Type B pancreatic cell (in vitro differentiated cells): Measurements from ENCODE around the gene CDKN3. TPM values are rescaled to one million over a fixed set of nuclear protein-coding genes. Genes with fewer than 3 reads are reported as not detected.
A peak's percentile ranks its signal among the peaks of the same experiment; 100 is the strongest.
"Not testable (repeated sequence)": the region's sequence is repeated elsewhere in the genome, so short reads cannot be mapped to it uniquely, and the experiment has no call there.

ENCODE experiments used
- DNase-seq: peaks from one replicate; pipeline ENCODE4 v3.0.0; 2021; ENCODE audit warnings: mixed read lengths; ENCODE audit not compliant: unreplicated experiment; ENCODE audit errors: extremely low spot score
- H3K27ac Mint-ChIP-seq: 2 replicates; pipeline ENCODE4 v1.8.0; 2021; ENCODE audit warnings: mild to moderate bottlenecking, mixed read lengths
- H3K27me3 Mint-ChIP-seq: 2 replicates; pipeline ENCODE4 v1.8.0; 2021; ENCODE audit warnings: mixed read lengths
- H3K36me3 Mint-ChIP-seq: 2 replicates; pipeline ENCODE4 v1.8.0; 2021; ENCODE audit warnings: mixed read lengths
- H3K4me1 Mint-ChIP-seq: one replicate; pipeline ENCODE4 v1.8.0; 2021; ENCODE audit warnings: mixed read lengths; ENCODE audit not compliant: unreplicated experiment
- H3K4me3 Mint-ChIP-seq: 2 replicates; pipeline ENCODE4 v1.8.0; 2021; ENCODE audit warnings: mild to moderate bottlenecking, mixed read lengths
- H3K9me3 Mint-ChIP-seq: 2 replicates; pipeline ENCODE4 v1.8.0; 2021; ENCODE audit warnings: mixed read lengths
- total RNA-seq: library from RNA; stranded (reverse); gene quantifications from 2 replicates; pipeline ENCODE4 v1.2.1, GENCODE V29; 2021; ENCODE audit warnings: low replicate concordance
- TF ChIP-seq, protein P1 (sequence below): fragments of 200-600 bp; sonication (generic); conservative IDR thresholded peaks from 2 replicates; pipeline ENCODE4 v1.5.0; 2021; ENCODE audit warnings: antibody characterized with exemption, mild to moderate bottlenecking

The CDKN3 gene
- total RNA-seq, 1 donor from 2014 or later = 31.0 TPM

DNA sequence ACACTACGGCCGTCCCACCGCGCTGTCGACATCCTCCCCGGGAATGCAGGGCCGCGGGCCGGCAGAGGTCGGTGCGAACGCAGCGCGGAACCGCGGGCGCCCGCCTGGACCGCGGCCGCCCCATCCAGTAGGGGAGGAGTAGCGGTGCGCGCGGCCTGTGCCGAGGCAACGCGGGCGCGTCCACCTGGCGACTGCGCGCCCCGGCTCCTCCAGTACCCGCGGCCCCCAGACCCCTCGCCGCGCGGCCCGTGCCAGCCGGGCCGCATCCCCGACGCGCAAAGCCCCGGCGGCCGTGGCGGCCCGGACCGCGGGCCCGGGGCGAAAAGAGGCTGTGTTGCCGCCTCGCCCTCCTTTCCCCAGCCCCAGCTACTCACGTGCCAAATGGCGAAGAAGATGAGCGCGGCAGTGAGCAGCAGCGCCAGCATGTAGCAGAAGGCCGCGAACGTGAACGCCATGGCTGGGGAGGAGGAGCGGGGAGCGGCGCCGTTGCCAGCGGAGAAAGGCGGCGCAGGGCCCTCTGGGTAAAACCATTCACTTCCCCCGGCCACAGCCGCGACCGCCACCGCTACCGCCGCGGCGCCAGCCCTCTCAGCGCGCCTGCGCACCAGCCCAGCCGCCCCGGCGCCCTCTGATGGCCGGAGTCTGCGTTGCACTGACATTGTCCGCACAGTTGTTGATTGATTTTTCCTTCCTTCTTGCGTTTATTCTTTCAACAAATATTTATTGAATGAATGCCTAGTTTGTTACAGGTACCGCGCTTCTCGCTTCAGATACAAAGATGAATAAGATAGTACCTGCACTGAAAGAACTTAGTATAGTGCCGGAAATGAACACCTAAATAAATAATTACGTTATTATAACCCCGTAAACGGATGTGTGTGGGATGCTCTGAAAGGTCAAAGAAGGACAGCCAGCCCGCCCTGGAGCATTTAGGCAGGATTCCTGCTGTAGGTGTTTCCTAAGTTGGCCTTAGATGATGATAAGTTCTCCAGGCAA lies 44.4 kb downstream of the CDKN3 start, which contains the start of gene CNIH1:
CNIH1 (minus strand) TSS at position 502 of the 996 bp plus-strand sequence; CDS start at position 455, 47 bp downstream.
- Mint-ChIP-seq H3K27me3 (no peaks in the 10 kb centered on the region), H3K27ac (peak within 1 kb of the TSS; percentile 95), H3K36me3 (peaks cover 16% of the 10 kb centered on the region), H3K4me3 (peak within 1 kb of the TSS; percentile 96), H3K4me1 (peaks cover 60% of the 10 kb centered on the region), H3K9me3 (no peaks in the 10 kb centered on the region)
- TF ChIP-seq, protein P1, sequence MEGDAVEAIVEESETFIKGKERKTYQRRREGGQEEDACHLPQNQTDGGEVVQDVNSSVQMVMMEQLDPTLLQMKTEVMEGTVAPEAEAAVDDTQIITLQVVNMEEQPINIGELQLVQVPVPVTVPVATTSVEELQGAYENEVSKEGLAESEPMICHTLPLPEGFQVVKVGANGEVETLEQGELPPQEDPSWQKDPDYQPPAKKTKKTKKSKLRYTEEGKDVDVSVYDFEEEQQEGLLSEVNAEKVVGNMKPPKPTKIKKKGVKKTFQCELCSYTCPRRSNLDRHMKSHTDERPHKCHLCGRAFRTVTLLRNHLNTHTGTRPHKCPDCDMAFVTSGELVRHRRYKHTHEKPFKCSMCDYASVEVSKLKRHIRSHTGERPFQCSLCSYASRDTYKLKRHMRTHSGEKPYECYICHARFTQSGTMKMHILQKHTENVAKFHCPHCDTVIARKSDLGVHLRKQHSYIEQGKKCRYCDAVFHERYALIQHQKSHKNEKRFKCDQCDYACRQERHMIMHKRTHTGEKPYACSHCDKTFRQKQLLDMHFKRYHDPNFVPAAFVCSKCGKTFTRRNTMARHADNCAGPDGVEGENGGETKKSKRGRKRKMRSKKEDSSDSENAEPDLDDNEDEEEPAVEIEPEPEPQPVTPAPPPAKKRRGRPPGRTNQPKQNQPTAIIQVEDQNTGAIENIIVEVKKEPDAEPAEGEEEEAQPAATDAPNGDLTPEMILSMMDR = peak; percentile 95
- peak; percentile 97 for DNase-seq

DNA sequence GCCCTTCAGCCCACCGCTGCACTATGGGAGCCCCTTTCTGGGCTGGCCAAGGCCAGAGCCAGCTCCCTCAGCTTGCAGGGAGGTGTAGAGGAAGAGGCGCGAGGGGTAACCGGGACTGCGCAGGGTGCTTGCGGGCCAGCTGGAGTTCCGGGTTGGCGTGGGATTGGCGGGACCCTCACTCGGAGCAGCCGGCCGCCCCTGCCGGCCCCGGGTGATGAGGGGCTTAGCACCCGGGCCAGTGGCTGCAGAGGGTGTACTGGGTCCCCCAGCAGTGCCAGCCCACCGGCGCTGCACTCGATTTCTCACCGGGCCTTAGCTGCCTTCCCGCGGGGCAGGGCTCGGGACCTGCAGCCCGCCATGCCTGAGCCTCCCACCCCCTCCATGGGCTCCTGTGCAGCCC lies 46.2 kb downstream of the CDKN3 start:
- peaks cover 57% of the 10 kb centered on the region for H3K4me1 Mint-ChIP-seq
- H3K4me3 Mint-ChIP-seq, DNase-seq, H3K27me3 Mint-ChIP-seq, H3K9me3 Mint-ChIP-seq, H3K27ac Mint-ChIP-seq: not testable (repeated sequence)
- peaks cover 16% of the 10 kb centered on the region for H3K36me3 Mint-ChIP-seq

DNA sequence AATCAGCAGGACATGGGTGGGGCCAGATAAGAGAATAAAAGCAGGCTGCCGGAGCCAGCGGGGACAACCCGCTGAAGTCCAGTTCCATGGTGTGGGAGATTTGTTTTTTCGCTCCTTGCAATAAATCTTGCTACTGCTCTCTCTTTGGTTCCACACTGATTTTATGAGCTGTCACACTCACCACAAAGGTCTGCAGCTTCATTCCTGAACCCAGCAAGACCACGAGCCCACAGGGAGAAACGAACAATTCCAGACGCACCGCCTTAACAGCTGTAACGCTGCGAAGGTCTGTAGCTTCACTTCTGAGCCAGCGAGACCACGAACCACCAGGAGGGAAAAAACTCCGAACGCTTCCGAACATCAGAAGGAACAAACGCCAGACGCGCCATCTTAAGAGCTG lies 47.2 kb downstream of the CDKN3 start:
- TF ChIP-seq, protein P1 = no peak
- H3K27ac Mint-ChIP-seq = no peak overlapping the region
- H3K36me3 Mint-ChIP-seq = peaks cover 12% of the 10 kb centered on the region
- peaks cover 6% of the 10 kb centered on the region for H3K27me3 Mint-ChIP-seq
- H3K4me1 Mint-ChIP-seq = peaks cover 55% of the 10 kb centered on the region
- no peak overlapping the region for H3K4me3 Mint-ChIP-seq
- no peak for DNase-seq
- H3K9me3 Mint-ChIP-seq = no peaks in the 10 kb centered on the region

DNA sequence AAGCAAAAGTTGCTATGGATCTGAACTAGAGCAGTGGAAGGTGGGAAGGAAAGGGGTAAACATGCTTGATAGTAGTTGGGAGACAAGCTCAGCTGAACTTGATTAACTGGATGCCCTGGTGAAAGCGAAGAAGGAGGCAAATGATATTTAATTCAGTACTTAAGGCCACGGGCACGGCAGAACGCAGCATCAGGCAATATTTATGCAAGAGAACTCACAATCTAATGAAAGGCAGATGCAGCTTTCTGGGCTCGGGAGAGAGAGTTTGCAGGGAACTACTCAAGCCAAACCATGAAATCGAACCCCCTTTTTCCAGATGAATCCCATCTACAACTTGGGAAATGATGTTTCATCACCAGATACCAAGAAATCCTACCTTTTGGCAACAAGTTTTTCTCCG lies 47.9 kb downstream of the CDKN3 start:
- Mint-ChIP-seq H3K27me3 (peaks cover 9% of the 10 kb centered on the region), H3K27ac (no peak overlapping the region), H3K4me1 (peaks cover 54% of the 10 kb centered on the region), H3K4me3 (no peak overlapping the region), H3K36me3 (peaks cover 8% of the 10 kb centered on the region), H3K9me3 (no peaks in the 10 kb centered on the region)
- no peak for DNase-seq
- TF ChIP-seq, protein P1 = no peak

DNA sequence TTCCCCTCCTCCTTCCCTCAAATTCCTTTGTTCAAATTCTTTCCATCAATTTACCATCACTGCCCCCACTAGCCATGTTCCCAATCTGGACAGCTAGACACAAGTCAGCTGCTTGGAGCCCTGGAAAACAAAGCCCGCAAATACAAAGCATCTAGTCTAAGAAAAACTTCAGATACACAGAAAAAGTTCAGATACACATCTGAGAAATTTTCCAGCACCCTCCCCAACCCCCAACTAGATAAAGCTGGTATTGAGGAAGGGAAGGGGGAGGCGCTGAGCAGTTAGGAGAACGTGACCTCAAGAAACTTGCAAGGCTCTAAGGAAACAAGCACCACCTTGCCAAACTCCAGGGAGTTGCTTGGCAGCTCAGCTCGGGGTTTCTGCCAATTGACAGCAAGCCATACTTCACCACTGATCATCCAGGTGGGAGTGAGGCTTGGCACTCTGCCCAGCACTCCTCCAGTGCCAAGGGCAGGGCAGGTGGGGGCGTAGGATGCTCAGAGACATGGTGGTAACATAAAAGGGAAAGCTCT lies 49.4 kb downstream of the CDKN3 start:
- peaks cover 9% of the 10 kb centered on the region for H3K27me3 Mint-ChIP-seq
- H3K27ac Mint-ChIP-seq = peak overlapping the region; percentile 18
- H3K4me3 Mint-ChIP-seq = peak overlapping the region; percentile 57
- DNase-seq = no peak
- peaks cover 53% of the 10 kb centered on the region for H3K4me1 Mint-ChIP-seq
- TF ChIP-seq, protein P1 = no peak
- no peaks in the 10 kb centered on the region for H3K36me3 Mint-ChIP-seq
- no peaks in the 10 kb centered on the region for H3K9me3 Mint-ChIP-seq

DNA sequence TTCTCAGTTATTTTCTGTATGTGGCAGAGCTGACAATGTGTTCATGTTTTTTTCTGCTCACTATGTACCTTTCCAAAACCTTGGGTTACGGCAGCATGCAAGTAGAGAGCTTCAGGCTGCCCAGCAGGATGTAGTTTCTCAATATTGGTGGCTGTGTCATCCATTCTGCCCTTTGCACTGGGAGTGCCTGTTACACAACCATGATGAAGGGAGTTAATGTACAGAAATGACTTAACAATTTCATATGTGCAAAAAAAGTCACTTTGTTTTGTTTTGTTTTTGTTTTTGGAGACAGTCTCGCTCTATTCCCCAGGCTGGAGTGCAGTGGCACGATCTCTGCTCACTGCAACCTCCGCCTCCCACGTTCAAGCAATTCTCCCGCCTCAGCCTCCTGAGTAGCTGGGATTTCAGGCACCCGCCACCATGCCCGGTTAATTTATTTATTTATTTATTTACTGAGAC lies 50.5 kb downstream of the CDKN3 start:
- Mint-ChIP-seq H3K36me3 (no peaks in the 10 kb centered on the region), H3K27me3 (peaks cover 9% of the 10 kb centered on the region), H3K9me3 (no peaks in the 10 kb centered on the region), H3K27ac (peak overlapping the region; percentile 51), H3K4me3 (no peak overlapping the region), H3K4me1 (peaks cover 46% of the 10 kb centered on the region)
- DNase-seq = no peak
- TF ChIP-seq, protein P1 = no peak
